NCI-H524 (cell line): ENCODE measurements around the gene HSD17B8.
"Not testable (repeated sequence)": the region's sequence is repeated elsewhere in the genome, so short reads cannot be mapped to it uniquely, and the experiment has no call there.

Source experiments
- DNase-seq, 2 experiments: peaks; one replicate each; lab custom pipeline; 2025; lab: John Stamatoyannopoulos, UW

HSD17B8 gene

GRCh38 chr6:33206027-33206863 is 1.8 kb downstream of the HSD17B8 start:
- DNase-seq: no peak

DNA sequence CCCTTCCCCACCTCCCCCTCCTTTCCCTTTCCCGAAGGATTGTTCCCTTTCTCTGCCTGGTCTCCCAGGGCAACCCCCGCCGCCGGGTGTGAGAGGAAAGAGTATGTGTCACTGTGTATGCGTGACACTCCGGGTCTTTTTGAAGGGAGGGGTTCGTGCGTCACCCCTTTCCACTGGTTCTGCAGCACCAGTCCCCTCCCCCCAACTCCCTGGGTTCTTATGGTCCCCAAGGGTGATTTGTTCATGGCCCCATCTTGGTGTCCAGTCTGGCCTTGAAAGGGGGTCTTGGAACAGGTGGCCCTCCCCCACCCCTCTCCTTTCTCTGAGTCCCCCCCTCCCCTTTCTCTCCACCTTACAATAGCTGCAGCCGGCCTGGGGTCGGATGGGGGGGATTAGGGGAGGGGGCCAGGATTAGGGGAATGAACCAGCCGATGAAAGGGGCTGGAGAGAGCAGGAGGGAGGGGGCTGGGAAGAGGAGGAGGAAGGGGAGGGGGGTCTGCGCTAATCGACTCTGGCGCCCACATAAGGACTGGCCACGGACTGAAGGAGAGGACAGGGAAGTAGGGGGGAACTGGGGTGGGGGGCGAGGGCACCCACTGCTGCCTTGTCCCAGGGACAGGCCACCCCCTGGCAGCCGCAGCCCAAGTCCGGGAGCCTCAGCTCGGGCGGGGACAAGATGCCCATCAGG is 2.6 kb downstream of the HSD17B8 start:
- DNase-seq: no peak

GRCh38 chr6:33207552-33208090 is 3.2 kb downstream of the HSD17B8 start:
- peak in 1 of 2 experiments; percentile 38 for DNase-seq

GRCh38 chr6:33208091-33208967 is 3.9 kb downstream of the HSD17B8 start, which contains the start of gene RING1:
RING1 (plus strand) TSS chr6:33208500; CDS start chr6:33208823, 323 bp downstream.
- peak; percentile 60 to 64 for DNase-seq

- no peak for DNase-seq
Measured at GRCh38 chr6:33209856-33210255, 5.4 kb downstream of the HSD17B8 start.

DNA sequence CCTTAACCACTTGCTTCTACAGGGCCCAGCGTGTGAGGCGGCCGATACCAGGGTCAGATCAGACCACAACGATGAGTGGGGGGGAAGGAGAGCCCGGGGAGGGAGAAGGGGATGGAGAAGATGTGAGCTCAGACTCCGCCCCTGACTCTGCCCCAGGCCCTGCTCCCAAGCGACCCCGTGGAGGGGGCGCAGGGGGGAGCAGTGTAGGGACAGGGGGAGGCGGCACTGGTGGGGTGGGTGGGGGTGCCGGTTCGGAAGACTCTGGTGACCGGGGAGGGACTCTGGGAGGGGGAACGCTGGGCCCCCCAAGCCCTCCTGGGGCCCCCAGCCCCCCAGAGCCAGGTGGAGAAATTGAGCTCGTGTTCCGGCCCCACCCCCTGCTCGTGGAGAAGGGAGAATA is 6.7 kb downstream of the HSD17B8 start:
- DNase-seq: no peak

DNA sequence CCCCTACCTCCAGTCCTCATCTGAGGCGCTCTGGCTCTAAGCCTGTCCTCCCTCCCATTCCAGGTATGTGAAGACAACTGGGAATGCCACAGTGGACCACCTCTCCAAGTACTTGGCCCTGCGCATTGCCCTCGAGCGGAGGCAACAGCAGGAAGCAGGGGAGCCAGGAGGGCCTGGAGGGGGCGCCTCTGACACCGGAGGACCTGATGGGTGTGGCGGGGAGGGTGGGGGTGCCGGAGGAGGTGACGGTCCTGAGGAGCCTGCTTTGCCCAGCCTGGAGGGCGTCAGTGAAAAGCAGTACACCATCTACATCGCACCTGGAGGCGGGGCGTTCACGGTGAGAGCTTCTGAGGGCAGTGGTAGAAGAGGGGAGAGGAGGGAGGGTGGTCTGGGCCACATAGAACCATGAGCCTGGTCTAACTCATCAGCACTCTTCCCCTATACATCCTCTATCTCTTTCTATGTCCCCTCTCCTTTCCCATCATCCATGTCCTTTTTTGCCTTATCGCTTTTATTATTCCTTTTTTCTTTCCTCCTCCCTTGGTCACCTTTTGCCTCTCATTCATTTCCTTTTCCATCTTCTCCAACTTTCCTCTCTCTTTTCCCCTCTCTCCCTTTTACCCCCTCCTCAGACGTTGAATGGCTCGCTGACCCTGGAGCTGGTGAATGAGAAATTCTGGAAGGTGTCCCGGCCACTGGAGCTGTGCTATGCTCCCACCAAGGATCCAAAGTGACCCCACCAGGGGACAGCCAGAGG is 7.4 kb downstream of the HSD17B8 start:
- DNase-seq: no peak

DNA sequence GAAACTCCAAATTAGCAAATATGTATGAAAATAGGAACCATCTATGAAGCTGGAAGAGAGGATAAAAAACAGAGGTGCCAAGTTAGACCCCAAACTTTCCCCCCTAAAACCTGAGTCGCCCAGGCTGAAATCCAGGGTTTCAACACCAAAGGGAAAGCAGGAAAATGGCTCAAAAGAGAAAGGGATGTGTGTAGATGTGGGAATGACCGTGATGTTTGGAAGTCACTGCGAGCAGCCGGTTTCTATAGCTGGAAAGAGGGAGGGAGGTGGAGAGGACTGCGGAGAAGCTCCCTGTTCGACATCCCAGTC is 8.4 kb downstream of the HSD17B8 start:
- no peak for DNase-seq

- no peak for DNase-seq
Measured at GRCh38 chr6:33213166-33213988, 8.9 kb downstream of the HSD17B8 start.

GRCh38 chr6:33213989-33214335 is 9.5 kb downstream of the HSD17B8 start:
- no peak for DNase-seq

DNA sequence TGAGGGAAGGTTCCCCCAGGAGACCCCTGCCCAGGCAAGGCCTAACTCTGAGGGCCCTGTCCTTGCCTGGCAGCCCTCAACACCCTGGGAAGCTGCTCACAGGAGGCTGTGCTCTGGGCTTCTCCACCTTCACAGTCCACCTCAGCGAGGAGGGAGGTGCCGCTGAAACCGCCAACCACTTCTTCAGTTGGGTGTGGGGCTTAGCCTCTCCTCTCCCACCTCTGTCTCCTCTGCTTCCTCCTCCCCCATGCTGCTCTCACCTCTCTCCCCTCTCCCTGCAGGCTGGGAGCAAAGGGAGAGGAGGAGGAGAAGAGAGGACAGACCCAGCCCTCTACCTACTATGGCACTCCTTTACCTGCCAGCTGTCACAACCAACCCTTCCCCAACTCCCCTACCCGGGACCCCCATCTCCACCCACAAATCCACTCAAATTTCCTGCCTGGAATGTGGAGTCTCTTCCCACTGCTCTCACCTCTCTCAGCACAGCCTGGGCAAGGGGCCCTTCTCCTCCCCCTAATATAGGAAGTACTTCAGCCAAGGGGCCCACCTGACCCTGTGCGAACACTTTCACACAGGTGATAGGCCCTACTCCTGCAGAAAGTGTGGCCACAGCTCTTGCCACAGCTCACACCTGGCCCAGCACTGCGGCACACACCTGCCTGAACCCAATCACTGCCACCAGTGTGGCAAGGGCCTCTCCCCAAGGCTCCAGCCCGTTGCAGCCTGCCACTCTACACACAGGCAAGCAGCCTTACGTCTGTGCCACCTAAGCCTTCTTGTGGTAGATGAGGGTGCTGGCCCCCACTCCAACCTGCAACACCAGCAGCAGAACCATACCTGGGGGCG is 11.0 kb downstream of the HSD17B8 start:
- no peak for DNase-seq

DNA sequence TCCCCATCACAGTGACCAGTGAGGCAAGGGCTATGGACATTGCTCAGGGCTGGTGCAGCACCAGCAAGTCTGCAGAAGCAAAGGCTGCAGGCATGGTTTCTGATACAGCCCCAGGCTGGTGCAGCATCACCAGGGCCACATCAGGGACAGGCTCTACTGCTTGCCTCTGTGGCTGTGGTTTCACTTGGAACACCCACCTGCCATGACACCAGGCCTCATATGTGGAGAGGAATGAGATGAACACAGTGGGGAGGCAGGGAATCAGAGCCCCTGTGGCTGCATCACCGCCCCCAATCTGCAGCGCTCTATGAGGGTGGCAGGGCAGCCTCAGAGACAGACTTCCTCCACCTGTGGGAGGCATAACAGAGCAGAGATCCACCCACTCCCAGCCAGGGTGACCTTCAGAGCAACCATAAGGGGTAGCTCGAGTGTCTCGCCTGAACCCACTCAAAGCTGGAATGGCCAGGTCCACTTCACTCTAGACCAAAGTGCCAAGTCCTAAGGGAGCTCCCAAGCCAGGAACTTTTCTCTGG is 11.7 kb downstream of the HSD17B8 start:
- no peak for DNase-seq

GRCh38 chr6:33217246-33217645 is 12.8 kb downstream of the HSD17B8 start:
- no peak for DNase-seq

GRCh38 chr6:33217681-33218080 is 13.2 kb downstream of the HSD17B8 start:
- no peak for DNase-seq

DNA sequence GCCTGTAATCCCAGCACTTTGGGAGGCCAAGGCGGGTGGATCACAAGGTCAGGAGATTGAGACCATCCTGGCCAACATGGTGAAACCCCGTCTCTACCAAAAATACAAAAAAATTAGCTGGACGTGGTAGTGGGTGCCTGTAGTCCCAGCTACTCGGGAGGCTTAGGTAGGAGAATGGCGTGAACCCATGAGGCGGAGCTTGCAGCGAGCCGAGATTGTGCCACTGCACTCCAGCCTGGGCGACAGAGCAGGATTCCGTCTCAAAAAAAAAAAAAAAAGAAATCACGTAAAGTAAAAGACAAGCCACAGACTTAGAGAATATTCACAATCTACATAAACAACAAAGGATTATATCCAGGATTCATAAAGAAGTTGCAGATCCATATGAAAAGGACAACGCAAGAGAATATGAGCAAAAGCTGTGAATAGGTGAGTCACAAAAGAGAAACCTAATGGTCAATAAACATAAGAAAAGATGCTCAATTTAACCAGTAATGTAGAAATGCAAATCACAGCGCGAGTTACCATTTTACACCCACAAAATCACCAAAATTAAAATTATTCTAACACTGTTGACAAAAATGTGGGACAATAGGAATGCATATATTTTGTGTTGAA is 22.2 kb downstream of the HSD17B8 start:
- DNase-seq: not testable (repeated sequence)

DNA sequence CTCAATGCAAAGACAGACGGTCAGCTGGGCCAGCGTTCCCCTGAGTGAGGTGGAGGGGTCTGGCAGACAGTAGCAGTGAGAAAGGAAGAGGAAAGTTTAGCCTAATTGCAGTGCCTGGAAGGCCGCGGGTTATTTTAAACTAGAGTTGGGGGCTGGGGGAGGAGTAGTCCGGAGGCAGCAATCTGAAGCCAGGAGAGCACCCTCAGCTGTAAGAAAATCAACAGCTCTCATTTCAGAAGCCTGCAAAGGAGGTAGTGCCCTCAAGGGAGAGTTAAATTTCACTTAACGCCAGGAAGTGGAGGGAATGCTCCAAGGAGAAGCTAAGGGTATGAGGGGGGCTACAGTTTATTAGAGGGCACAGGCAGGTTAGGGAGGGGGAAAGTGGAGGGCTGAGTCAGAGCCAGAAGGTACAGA is 30.8 kb downstream of the HSD17B8 start:
- DNase-seq: peak in 1 of 2 experiments; percentile 29

- DNase-seq: no peak
Measured at GRCh38 chr6:33236328-33236727, 31.9 kb downstream of the HSD17B8 start.

- DNase-seq: no peak
Measured at GRCh38 chr6:33236852-33237251, 32.4 kb downstream of the HSD17B8 start.

- DNase-seq: no peak
Measured at GRCh38 chr6:33237741-33238140, 33.3 kb downstream of the HSD17B8 start.
